Gastrocnemius medialis (tissue), 4 donors: Measurements from ENCODE around the gene CCL22.

Experiments
- CTCF ChIP-seq, 5 experiments: fragments of 450-650 bp in 3 of 5; fragments of 200-600 bp in 2 of 5; sonication (generic) in 2 of 5; IDR thresholded peaks in 4 of 5; conservative IDR thresholded peaks in 1 of 5; 1 replicate in 4 of 5; 2 replicates in 1 of 5; pipeline ENCODE4 v1.5.1; 2016 to 2019; ENCODE audit warnings: antibody characterized with exemption in 5 of 5, mild to moderate bottlenecking in 3 of 5, moderate library complexity in 3 of 5
- POLR2A ChIP-seq, 2 donors: fragments of 450-650 bp; IDR thresholded peaks; one replicate each; pipeline ENCODE4 v1.6.1; 2017; ENCODE audit warnings: antibody characterized with exemption in 2 of 2, mild to moderate bottlenecking in 2 of 2, moderate library complexity in 2 of 2

GRCh38 chr16:57413733-57414132 is 55.1 kb downstream of the CCL22 start:
- TF ChIP-seq CTCF (IDR thresholded peaks at IDR 0.05 in 4 of 5, conservative IDR thresholded peaks at IDR 0.05 in 1 of 5), result no peak
- no peak for TF ChIP-seq POLR2A (IDR thresholded peaks at IDR 0.05)
